ENCODE data around the gene BIK.

BIK gene

GRCh38 chr22:43164636-43165035 lies 54.1 kb downstream of the BIK start:
- no peak for DNase-seq

GRCh38 chr22:43166132-43166930 lies 55.8 kb downstream of the BIK start:
- no peak for DNase-seq

- DNase-seq: no peak
Measured at GRCh38 chr22:43167001-43167589, 56.5 kb downstream of the BIK start.

- no peak for DNase-seq
Measured at GRCh38 chr22:43168471-43169309, 58.1 kb downstream of the BIK start.

- no peak for DNase-seq
Measured at GRCh38 chr22:43169310-43170130, 59.0 kb downstream of the BIK start.

- no peak for DNase-seq
Measured at GRCh38 chr22:43170131-43170480, 59.6 kb downstream of the BIK start.

GRCh38 chr22:43171019-43171491 lies 60.5 kb downstream of the BIK start:
- no peak for DNase-seq

- DNase-seq: no peak
Measured at GRCh38 chr22:43171607-43172006, 61.1 kb downstream of the BIK start.

- no peak for DNase-seq
Measured at GRCh38 chr22:43172191-43172590, 61.6 kb downstream of the BIK start.

GRCh38 chr22:43173566-43173965 lies 63.0 kb downstream of the BIK start:
- no peak for DNase-seq

GRCh38 chr22:43173976-43174720 lies 63.6 kb downstream of the BIK start:
- DNase-seq: no peak

- DNase-seq: no peak
Measured at GRCh38 chr22:43174941-43175531, 64.5 kb downstream of the BIK start.

GRCh38 chr22:43176090-43176489 lies 65.5 kb downstream of the BIK start:
- DNase-seq: no peak

- DNase-seq: no peak
Measured at GRCh38 chr22:43177479-43177878, 66.9 kb downstream of the BIK start.
